HL-60 (cell line): ENCODE measurements around the gene NET1.

Source experiments
- DNase-seq, 2 experiments: peaks; one replicate each; pipeline ENCODE4 v3.0.0-alpha.2; 2010 to 2020; ENCODE audit warnings: low read depth in 1 of 2, low spot score in 1 of 2
- H3K27ac ChIP-seq: fragments of 250-450 bp; sonication (Bioruptor Pico); replicated peaks from 2 replicates; pipeline ENCODE4 v1.5.1; 2020; ENCODE audit warnings: mild to moderate bottlenecking, moderate library complexity
- H3K27me3 ChIP-seq: fragments of 250-450 bp; sonication (Bioruptor Pico); 2 replicates; pipeline ENCODE4 v1.5.1; 2021; ENCODE audit warnings: mild to moderate bottlenecking, moderate library complexity; ENCODE audit not compliant: insufficient read depth, poor library complexity, severe bottlenecking
- H3K4me3 ChIP-seq: replicated peaks from 2 replicates; pipeline ENCODE4 v1.5.1; 2011; ENCODE audit warnings: mild to moderate bottlenecking, control low read depth, low read length; ENCODE audit not compliant: insufficient read depth
- GABPA ChIP-seq: IDR thresholded peaks from 2 replicates; pipeline ENCODE4 v1.6.1; 2012; ENCODE audit warnings: low read depth
- POLR2AphosphoS5 ChIP-seq: IDR thresholded peaks from 2 replicates; pipeline ENCODE4 v1.6.1; 2012; ENCODE audit warnings: low read depth
- SPI1 ChIP-seq: IDR thresholded peaks from 2 replicates; pipeline ENCODE4 v1.6.1; 2012; ENCODE audit warnings: low read depth, mild to moderate bottlenecking, borderline replicate concordance
- TF ChIP-seq, protein P1 (sequence below): IDR thresholded peaks from 2 replicates; pipeline ENCODE4 v1.6.1; 2012; ENCODE audit warnings: low read depth; ENCODE audit not compliant: insufficient replicate concordance
- TF ChIP-seq, protein P2 (sequence below): IDR thresholded peaks from one replicate; pipeline ENCODE4 v1.5.1; 2011; ENCODE audit warnings: low read length, control low read depth, inconsistent platforms; ENCODE audit not compliant: insufficient read depth

The NET1 gene

DNA sequence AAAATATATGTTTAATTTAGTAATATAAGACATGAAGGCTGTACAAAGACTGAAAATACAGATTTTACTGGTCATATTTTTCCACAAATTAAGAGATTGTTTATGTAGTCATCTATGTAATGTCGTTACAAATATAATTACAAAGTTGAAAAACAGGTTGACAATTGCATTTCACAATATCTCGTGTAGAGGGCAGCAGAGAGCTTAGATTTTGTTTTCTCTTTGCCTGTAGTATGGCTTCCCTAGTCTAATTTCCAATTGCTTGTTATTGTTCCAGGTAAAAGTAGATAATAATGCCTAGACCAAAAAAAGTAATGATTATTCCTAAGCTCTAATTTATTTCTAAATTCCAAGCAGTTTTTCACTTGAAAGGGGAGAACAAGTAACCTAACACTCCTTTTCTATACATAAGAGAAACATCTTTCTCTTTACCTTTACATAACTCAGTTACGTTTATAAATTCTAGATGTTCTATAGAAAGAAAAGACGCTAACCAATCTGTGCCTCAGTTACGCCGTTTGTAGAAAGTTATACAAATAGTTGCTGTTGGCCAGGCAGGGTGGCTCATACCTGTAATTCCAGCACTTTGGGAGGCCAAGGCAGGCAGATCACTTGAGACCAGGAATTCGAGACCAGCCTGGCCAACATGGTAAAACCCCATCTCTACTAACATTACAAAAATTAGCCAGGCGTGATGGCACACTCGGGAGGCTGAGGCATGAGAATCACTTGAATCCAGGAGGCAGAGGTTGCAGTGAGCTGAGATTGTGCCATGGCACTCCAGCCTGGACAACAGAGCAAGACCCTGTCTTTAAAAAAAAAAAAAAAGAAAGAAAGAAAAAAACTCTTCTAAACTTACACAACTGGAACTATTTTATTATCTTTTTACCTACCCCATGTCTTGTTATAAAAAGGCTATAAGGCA lies 30.0 kb downstream of the NET1 start:
- Histone ChIP-seq H3K27me3 (no peaks in the 10 kb centered on the region), H3K4me3 (no peak overlapping the region), H3K27ac (no peak overlapping the region)
- TF ChIP-seq, protein P1, sequence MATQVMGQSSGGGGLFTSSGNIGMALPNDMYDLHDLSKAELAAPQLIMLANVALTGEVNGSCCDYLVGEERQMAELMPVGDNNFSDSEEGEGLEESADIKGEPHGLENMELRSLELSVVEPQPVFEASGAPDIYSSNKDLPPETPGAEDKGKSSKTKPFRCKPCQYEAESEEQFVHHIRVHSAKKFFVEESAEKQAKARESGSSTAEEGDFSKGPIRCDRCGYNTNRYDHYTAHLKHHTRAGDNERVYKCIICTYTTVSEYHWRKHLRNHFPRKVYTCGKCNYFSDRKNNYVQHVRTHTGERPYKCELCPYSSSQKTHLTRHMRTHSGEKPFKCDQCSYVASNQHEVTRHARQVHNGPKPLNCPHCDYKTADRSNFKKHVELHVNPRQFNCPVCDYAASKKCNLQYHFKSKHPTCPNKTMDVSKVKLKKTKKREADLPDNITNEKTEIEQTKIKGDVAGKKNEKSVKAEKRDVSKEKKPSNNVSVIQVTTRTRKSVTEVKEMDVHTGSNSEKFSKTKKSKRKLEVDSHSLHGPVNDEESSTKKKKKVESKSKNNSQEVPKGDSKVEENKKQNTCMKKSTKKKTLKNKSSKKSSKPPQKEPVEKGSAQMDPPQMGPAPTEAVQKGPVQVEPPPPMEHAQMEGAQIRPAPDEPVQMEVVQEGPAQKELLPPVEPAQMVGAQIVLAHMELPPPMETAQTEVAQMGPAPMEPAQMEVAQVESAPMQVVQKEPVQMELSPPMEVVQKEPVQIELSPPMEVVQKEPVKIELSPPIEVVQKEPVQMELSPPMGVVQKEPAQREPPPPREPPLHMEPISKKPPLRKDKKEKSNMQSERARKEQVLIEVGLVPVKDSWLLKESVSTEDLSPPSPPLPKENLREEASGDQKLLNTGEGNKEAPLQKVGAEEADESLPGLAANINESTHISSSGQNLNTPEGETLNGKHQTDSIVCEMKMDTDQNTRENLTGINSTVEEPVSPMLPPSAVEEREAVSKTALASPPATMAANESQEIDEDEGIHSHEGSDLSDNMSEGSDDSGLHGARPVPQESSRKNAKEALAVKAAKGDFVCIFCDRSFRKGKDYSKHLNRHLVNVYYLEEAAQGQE = no peak
- TF ChIP-seq, protein P2, sequence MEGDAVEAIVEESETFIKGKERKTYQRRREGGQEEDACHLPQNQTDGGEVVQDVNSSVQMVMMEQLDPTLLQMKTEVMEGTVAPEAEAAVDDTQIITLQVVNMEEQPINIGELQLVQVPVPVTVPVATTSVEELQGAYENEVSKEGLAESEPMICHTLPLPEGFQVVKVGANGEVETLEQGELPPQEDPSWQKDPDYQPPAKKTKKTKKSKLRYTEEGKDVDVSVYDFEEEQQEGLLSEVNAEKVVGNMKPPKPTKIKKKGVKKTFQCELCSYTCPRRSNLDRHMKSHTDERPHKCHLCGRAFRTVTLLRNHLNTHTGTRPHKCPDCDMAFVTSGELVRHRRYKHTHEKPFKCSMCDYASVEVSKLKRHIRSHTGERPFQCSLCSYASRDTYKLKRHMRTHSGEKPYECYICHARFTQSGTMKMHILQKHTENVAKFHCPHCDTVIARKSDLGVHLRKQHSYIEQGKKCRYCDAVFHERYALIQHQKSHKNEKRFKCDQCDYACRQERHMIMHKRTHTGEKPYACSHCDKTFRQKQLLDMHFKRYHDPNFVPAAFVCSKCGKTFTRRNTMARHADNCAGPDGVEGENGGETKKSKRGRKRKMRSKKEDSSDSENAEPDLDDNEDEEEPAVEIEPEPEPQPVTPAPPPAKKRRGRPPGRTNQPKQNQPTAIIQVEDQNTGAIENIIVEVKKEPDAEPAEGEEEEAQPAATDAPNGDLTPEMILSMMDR = peak; percentile 13
- DNase-seq = no peak

- TF ChIP-seq POLR2AphosphoS5 = no peak
- TF ChIP-seq, protein P2 = no peak
- TF ChIP-seq GABPA = no peak
- TF ChIP-seq, protein P1 = no peak
- TF ChIP-seq SPI1 = no peak
- Histone ChIP-seq H3K27ac (no peak overlapping the region), H3K27me3 (no peaks in the 10 kb centered on the region), H3K4me3 (no peak overlapping the region)
- no peak for DNase-seq
Observed at GRCh38 chr10:5442990-5443370, 30.6 kb downstream of the NET1 start.

DNA sequence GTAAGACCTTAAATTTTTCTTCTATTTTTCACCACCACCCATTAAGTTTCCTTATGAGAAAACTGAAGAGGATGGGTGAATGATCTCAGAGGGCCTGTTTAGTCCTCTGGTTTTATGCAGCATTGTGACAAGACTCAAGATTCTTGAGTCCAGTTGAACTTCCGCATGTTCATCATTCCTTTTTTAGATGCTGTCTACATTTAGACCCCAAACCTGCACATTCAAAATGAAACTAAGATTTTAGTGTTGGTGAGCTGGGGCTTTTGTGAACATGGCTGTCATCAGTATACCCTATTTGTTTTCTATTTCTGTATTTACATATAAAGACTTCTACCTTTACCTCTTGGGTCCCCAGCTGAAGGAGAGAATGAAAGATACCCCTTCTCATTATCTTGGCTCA lies 31.1 kb downstream of the NET1 start:
- DNase-seq = no peak
- TF ChIP-seq, protein P1 = no peak
- TF ChIP-seq SPI1 = no peak
- no peaks in the 10 kb centered on the region for H3K27me3 ChIP-seq
- no peak overlapping the region for H3K27ac ChIP-seq
- H3K4me3 ChIP-seq = no peak overlapping the region
